Superior temporal gyrus (tissue), 1 donor: ENCODE results near the gene ANK2.
"Not testable (repeated sequence)": the region's sequence is repeated elsewhere in the genome, so short reads cannot be mapped to it uniquely, and the experiment has no call there.

Source experiments
- DNase-seq: peaks from one replicate; pipeline ENCODE4 v3.0.0-alpha.2; 2016; ENCODE audit errors: extremely low spot score

The ANK2 gene

GRCh38 chr4:113051361-113051760 is 1.9 kb downstream of the ANK2 start:
- DNase-seq, result peak; percentile 54

GRCh38 chr4:113052379-113052951 is 3.0 kb downstream of the ANK2 start:
- DNase-seq, result peak; percentile 65

- no peak for DNase-seq
These were observed 4.4 kb downstream of the ANK2 start for GRCh38 chr4:113053883-113054282.

- no peak for DNase-seq
These were observed 6.9 kb downstream of the ANK2 start for GRCh38 chr4:113056318-113056717.

GRCh38 chr4:113057891-113058290 is 8.4 kb downstream of the ANK2 start:
- no peak for DNase-seq

- DNase-seq, result no peak
These were observed 10.2 kb downstream of the ANK2 start for GRCh38 chr4:113059449-113060182.

GRCh38 chr4:113060853-113061252 is 11.4 kb downstream of the ANK2 start:
- DNase-seq, result no peak

- no peak for DNase-seq
These were observed 14.8 kb downstream of the ANK2 start for GRCh38 chr4:113064244-113064643.

- DNase-seq, result no peak
These were observed 16.2 kb downstream of the ANK2 start for GRCh38 chr4:113065629-113066028.

GRCh38 chr4:113068771-113069170 is 19.3 kb downstream of the ANK2 start:
- not testable (repeated sequence) for DNase-seq

- DNase-seq, result no peak
These were observed 19.9 kb downstream of the ANK2 start for GRCh38 chr4:113069212-113069892.

- no peak for DNase-seq
These were observed 21.3 kb downstream of the ANK2 start for GRCh38 chr4:113070755-113071154.

GRCh38 chr4:113071274-113071673 is 21.8 kb downstream of the ANK2 start:
- no peak for DNase-seq

- DNase-seq, result no peak
These were observed 22.4 kb downstream of the ANK2 start for GRCh38 chr4:113071805-113072204.

GRCh38 chr4:113073451-113074005 is 24.1 kb downstream of the ANK2 start:
- DNase-seq, result no peak

GRCh38 chr4:113077575-113077974 is 28.1 kb downstream of the ANK2 start:
- peak; percentile 71 for DNase-seq

GRCh38 chr4:113078066-113078465 is 28.6 kb downstream of the ANK2 start:
- DNase-seq, result peak; percentile 51

GRCh38 chr4:113080050-113080449 is 30.6 kb downstream of the ANK2 start:
- peak; percentile 84 for DNase-seq

GRCh38 chr4:113080624-113081023 is 31.2 kb downstream of the ANK2 start:
- peak; percentile 49 for DNase-seq

- DNase-seq, result no peak
These were observed 33.9 kb downstream of the ANK2 start for GRCh38 chr4:113083346-113083745.

GRCh38 chr4:113086172-113086695 is 36.8 kb downstream of the ANK2 start:
- no peak for DNase-seq

- peak; percentile 25 for DNase-seq
These were observed 38.6 kb downstream of the ANK2 start for GRCh38 chr4:113088050-113088449.
